ENCODE data around the gene TAF1L. TPM values are rescaled to one million over a fixed set of nuclear protein-coding genes. Genes with fewer than 3 reads are reported as not detected.
A peak's percentile ranks its signal among the peaks of the same experiment; 100 is the strongest.

Gene TAF1L
- not detected in 2 replicates for total RNA-seq (2022)
- percentile 14 among the genes with signal in this experiment for Bru-seq, nascent RNA
- BruChase-seq, experiment 1, labeled RNA remaining after a 2-hour chase: percentile 23 among the genes with signal in this experiment
- BruChase-seq, experiment 2, labeled RNA remaining after a 6-hour chase: percentile 19 among the genes with signal in this experiment
- long read RNA-seq: 0 reads

DNA sequence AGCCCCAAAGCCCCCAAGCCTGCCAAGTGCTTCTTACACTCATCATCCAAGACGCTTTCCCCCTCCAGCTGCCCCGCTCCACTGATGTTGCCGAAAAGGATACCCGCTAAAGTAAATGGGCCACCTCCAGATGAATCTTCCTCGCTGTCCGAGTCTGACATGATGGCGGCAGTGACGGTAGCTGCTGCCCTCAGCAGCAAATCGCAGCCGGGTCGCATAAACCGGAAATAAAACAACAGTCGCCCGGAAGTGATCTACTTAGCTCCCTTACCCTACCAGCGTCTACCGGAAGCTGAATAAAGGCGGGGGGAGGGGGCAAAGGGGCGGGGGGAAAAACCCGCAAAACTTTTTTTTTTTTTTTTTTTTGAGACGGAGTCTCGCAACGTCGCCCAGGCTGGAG, at the start of gene TAF1L:
TSS of gene TAF1L (minus strand) at position 308 of the 400 bp plus-strand sequence. CDS start at position 218, 90 bp downstream.
- Histone ChIP-seq H3K36me3 (ENCODE audit: control insufficient read depth, insufficient read depth, low read length) (no peaks in the 10 kb centered on the region), H3K4me3 (ENCODE audit: low read depth, low read length) (no peak within 1 kb of the TSS), H3K9me3 (no peaks in the 10 kb centered on the region), H3K4me1 (no peaks in the 10 kb centered on the region), H3K27me3 (replicated peaks; ENCODE audit: control insufficient read depth, insufficient read depth, low read length) (no peaks in the 10 kb centered on the region)
- no peak for DNase-seq
- CTCF ChIA-PET: no interaction called here
- no peak within 1 kb of the TSS for H3K27ac Mint-ChIP-seq (ENCODE audit: unreplicated experiment)
- H3K4me3 Mint-ChIP-seq (ENCODE audit: unreplicated experiment): no peak within 1 kb of the TSS
- H3K4me1 Mint-ChIP-seq (ENCODE audit: low read depth, unreplicated experiment): no peaks in the 10 kb centered on the region
- TF ChIP-seq, protein P1, sequence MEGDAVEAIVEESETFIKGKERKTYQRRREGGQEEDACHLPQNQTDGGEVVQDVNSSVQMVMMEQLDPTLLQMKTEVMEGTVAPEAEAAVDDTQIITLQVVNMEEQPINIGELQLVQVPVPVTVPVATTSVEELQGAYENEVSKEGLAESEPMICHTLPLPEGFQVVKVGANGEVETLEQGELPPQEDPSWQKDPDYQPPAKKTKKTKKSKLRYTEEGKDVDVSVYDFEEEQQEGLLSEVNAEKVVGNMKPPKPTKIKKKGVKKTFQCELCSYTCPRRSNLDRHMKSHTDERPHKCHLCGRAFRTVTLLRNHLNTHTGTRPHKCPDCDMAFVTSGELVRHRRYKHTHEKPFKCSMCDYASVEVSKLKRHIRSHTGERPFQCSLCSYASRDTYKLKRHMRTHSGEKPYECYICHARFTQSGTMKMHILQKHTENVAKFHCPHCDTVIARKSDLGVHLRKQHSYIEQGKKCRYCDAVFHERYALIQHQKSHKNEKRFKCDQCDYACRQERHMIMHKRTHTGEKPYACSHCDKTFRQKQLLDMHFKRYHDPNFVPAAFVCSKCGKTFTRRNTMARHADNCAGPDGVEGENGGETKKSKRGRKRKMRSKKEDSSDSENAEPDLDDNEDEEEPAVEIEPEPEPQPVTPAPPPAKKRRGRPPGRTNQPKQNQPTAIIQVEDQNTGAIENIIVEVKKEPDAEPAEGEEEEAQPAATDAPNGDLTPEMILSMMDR (IDR thresholded peaks at IDR 0.05; ENCODE audit: insufficient read depth in 1 of 2, low read depth in 1 of 2, low read length in 1 of 2, severe bottlenecking in 1 of 2, unreplicated experiment in 1 of 2): no peak
- H3K27me3 Mint-ChIP-seq (ENCODE audit: insufficient read depth, unreplicated experiment): peaks cover 13% of the 10 kb centered on the region
- intact Hi-C loops (cut with micrococcal nuclease; ENCODE audit: unreplicated experiment): no loop called here
- POLR2A ChIA-PET: no interaction called here
- H3K36me3 Mint-ChIP-seq (ENCODE audit: insufficient read depth, unreplicated experiment): no peaks in the 10 kb centered on the region
- no peaks in the 10 kb centered on the region for H3K9me3 Mint-ChIP-seq (ENCODE audit: unreplicated experiment)
- no TSS peak for BruUV-seq (replicated peaks)

- no peak for DNase-seq
- POLR2A ChIA-PET: no interaction called here
- no peaks in the 10 kb centered on the region for H3K4me1 Mint-ChIP-seq (ENCODE audit: low read depth, unreplicated experiment)
- no peaks in the 10 kb centered on the region for H3K36me3 Mint-ChIP-seq (ENCODE audit: insufficient read depth, unreplicated experiment)
- CTCF ChIA-PET: no interaction called here
- peaks cover 20% of the 10 kb centered on the region for H3K9me3 Mint-ChIP-seq (ENCODE audit: unreplicated experiment)
- no peak overlapping the region for H3K27ac Mint-ChIP-seq (ENCODE audit: unreplicated experiment)
- BruUV-seq (replicated peaks): no TSS peak
- Histone ChIP-seq H3K27me3 (replicated peaks; ENCODE audit: control insufficient read depth, insufficient read depth, low read length) (no peaks in the 10 kb centered on the region), H3K9me3 (no peaks in the 10 kb centered on the region), H3K4me3 (ENCODE audit: low read depth, low read length) (no peak overlapping the region), H3K4me1 (no peaks in the 10 kb centered on the region), H3K36me3 (ENCODE audit: control insufficient read depth, insufficient read depth, low read length) (no peaks in the 10 kb centered on the region)
- intact Hi-C loops (cut with micrococcal nuclease; ENCODE audit: unreplicated experiment): no loop called here
- no peak overlapping the region for H3K4me3 Mint-ChIP-seq (ENCODE audit: unreplicated experiment)
- TF ChIP-seq, protein P1 (IDR thresholded peaks at IDR 0.05; ENCODE audit: insufficient read depth in 1 of 2, low read depth in 1 of 2, low read length in 1 of 2, severe bottlenecking in 1 of 2, unreplicated experiment in 1 of 2): no peak
- peaks cover 9% of the 10 kb centered on the region for H3K27me3 Mint-ChIP-seq (ENCODE audit: insufficient read depth, unreplicated experiment)
Observed at GRCh38 chr9:32681751-32682150, 46.3 kb upstream of the TAF1L start.

DNA sequence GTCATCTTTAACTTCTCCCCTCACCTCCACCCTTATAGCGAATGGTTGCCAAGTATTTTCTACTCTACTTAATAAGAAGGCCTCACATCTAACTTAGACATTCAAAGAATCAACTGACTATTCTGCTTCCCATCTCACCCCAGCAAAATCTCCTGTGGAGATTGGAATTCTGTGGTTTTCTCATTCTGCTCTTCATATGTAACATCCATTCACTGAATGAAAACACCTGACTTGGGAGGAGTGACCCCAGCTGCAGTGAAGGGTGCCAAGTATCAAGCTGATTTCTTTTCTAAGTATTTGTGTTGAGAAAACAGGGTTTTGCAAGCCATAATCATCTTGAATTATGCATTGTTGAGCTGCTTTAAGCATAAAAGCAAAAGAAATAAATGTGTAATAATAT, 42.5 kb upstream of the TAF1L start:
- Mint-ChIP-seq H3K4me1 (ENCODE audit: low read depth, unreplicated experiment) (no peaks in the 10 kb centered on the region), H3K27ac (ENCODE audit: unreplicated experiment) (no peak overlapping the region), H3K27me3 (ENCODE audit: insufficient read depth, unreplicated experiment) (peaks cover 6% of the 10 kb centered on the region), H3K36me3 (ENCODE audit: insufficient read depth, unreplicated experiment) (no peaks in the 10 kb centered on the region), H3K4me3 (ENCODE audit: unreplicated experiment) (no peak overlapping the region), H3K9me3 (ENCODE audit: unreplicated experiment) (peaks cover 9% of the 10 kb centered on the region)
- Histone ChIP-seq H3K4me1 (no peaks in the 10 kb centered on the region), H3K4me3 (ENCODE audit: low read depth, low read length) (no peak overlapping the region), H3K36me3 (ENCODE audit: control insufficient read depth, insufficient read depth, low read length) (no peaks in the 10 kb centered on the region), H3K9me3 (no peaks in the 10 kb centered on the region), H3K27me3 (replicated peaks; ENCODE audit: control insufficient read depth, insufficient read depth, low read length) (no peaks in the 10 kb centered on the region)
- no peak for DNase-seq
- POLR2A ChIA-PET: no interaction called here
- TF ChIP-seq, protein P1 (IDR thresholded peaks at IDR 0.05; ENCODE audit: insufficient read depth in 1 of 2, low read depth in 1 of 2, low read length in 1 of 2, severe bottlenecking in 1 of 2, unreplicated experiment in 1 of 2): no peak
- intact Hi-C loops (cut with micrococcal nuclease; ENCODE audit: unreplicated experiment): no loop called here
- no TSS peak for BruUV-seq (replicated peaks)
- CTCF ChIA-PET: no interaction called here
